HCT116 (cell line): Measurements from ENCODE around the gene IMPDH1. TPM values are rescaled to one million over a fixed set of nuclear protein-coding genes. Genes with fewer than 3 reads are reported as not detected.

Source experiments
- ATAC-seq: fragments of 200-7000 bp; cut with Tn5 transposase; 2 replicates; pipeline ENCODE4 v1.9.1; 2020; ENCODE audit warnings: mild to moderate bottlenecking, moderate library complexity
- BruUV-seq: library from RNA; stranded (reverse); fragments of 400-500 nt; replicated peaks from 2 replicates; lab custom pipeline; 2021; lab: Mats Ljungman, UMichigan
- CTCF ChIA-PET: fragments of 300-600 bp; sonication (Branson Sonifier 250); formaldehyde crosslinking; loops from one replicate; lab custom pipeline; 2021; ENCODE audit warnings: antibody characterized with exemption; lab: Charles Lee
- POLR2A ChIA-PET: fragments of 300-600, 350-600 bp; sonication (Branson Sonifier 250); formaldehyde crosslinking; loops from one replicate; lab custom pipeline; 2021; ENCODE audit warnings: antibody characterized with exemption; lab: Charles Lee
- RAD21 ChIA-PET, 2 experiments: fragments of 300-600 bp; sonication (Branson Sonifier 250); formaldehyde crosslinking; loops; one replicate each; lab custom pipeline; 2023; ENCODE audit warnings: low total read pairs in 2 of 2; ENCODE audit not compliant: uncharacterized antibody in 2 of 2, unreplicated experiment in 2 of 2, low non-redundant PET in 1 of 2; lab: Charles Lee
- DNase-seq: peaks from one replicate; pipeline ENCODE4 v3.0.0-alpha.2; 2010; ENCODE audit warnings: low read depth, low spot score
- H2AFZ ChIP-seq: fragments of 200-600 bp; shearing (Covaris generic), sonication (generic); 2 replicates; pipeline ENCODE4 v1.6.1; 2017; ENCODE audit warnings: low read depth, mixed run types, mixed read lengths, antibody characterized with exemption, low read length; ENCODE audit not compliant: poor library complexity, severe bottlenecking
- H3K27ac ChIP-seq: 2 replicates; pipeline ENCODE4 v1.5.1; 2012; ENCODE audit warnings: low read depth, low read length
- H3K27me3 ChIP-seq: fragments of 200-600 bp; sonication (generic); 2 replicates; pipeline ENCODE4 v1.6.1; 2016; ENCODE audit warnings: mixed run types, low read length, mixed read lengths; ENCODE audit not compliant: insufficient read depth
- H3K36me3 ChIP-seq, 2 experiments: fragments of 200-500 bp in 1 of 2; fragments of 200-600 bp in 1 of 2; sonication (Bioruptor generic) in 1 of 2; sonication (generic) in 1 of 2; 2 replicates each; pipeline versions ENCODE4 v1.5.1 to v1.6.1; 2014 to 2016; ENCODE audit warnings: low read length in 2 of 2, inconsistent platforms in 1 of 2, mixed read lengths in 1 of 2, mixed run types in 1 of 2; ENCODE audit not compliant: insufficient read depth in 2 of 2, control insufficient read depth in 1 of 2
- H3K4me1 ChIP-seq, 2 experiments: fragments of 200-600 bp in 1 of 2; sonication (generic) in 1 of 2; 2 replicates each; pipeline versions ENCODE4 v1.5.1 to v1.6.1; 2012 to 2017; ENCODE audit warnings: low read length in 2 of 2, inconsistent platforms in 1 of 2, mild to moderate bottlenecking in 1 of 2, mixed read lengths in 1 of 2, mixed run types in 1 of 2, moderate library complexity in 1 of 2; ENCODE audit not compliant: insufficient read depth in 2 of 2, control insufficient read depth in 1 of 2
- H3K4me2 ChIP-seq: fragments of 200-600 bp; sonication (generic); 2 replicates; pipeline ENCODE4 v1.6.1; 2017; ENCODE audit warnings: mixed run types, low read length, mixed read lengths
- H3K4me3 ChIP-seq, 2 experiments: fragments of 200-600 bp in 1 of 2; sonication (generic) in 1 of 2; replicated peaks in 1 of 2; 2 replicates each; pipeline ENCODE4 v1.5.1; 2011 to 2016; ENCODE audit warnings: low read length in 2 of 2, control low read depth in 1 of 2, low read depth in 1 of 2, mild to moderate bottlenecking in 1 of 2, mixed read lengths in 1 of 2, mixed run types in 1 of 2
- H3K79me2 ChIP-seq: fragments of 200-600 bp; sonication (generic); 2 replicates; pipeline ENCODE4 v1.6.1; 2017; ENCODE audit warnings: mild to moderate bottlenecking, mixed run types, low read length, moderate library complexity, mixed read lengths; ENCODE audit not compliant: insufficient read depth
- H3K9ac ChIP-seq: fragments of 200-600 bp; sonication (generic); 2 replicates; pipeline ENCODE4 v1.6.1; 2016; ENCODE audit warnings: low read length, mixed read lengths
- H3K9me2 ChIP-seq: fragments of 200-600 bp; sonication (generic), shearing (Covaris generic); 2 replicates; pipeline ENCODE4 v1.6.1; 2017; ENCODE audit warnings: mixed run types, mild to moderate bottlenecking, moderate library complexity; ENCODE audit not compliant: insufficient read depth
- H3K9me3 ChIP-seq, 2 experiments: fragments of 200-500 bp in 1 of 2; fragments of 200-600 bp in 1 of 2; sonication (Bioruptor generic) in 1 of 2; sonication (generic) in 1 of 2; 2 replicates each; pipeline ENCODE4 v1.6.1; 2014 to 2017; ENCODE audit warnings: low read length in 2 of 2, mixed read lengths in 2 of 2, inconsistent platforms in 1 of 2, low read depth in 1 of 2, mild to moderate bottlenecking in 1 of 2, mixed run types in 1 of 2, moderate library complexity in 1 of 2; ENCODE audit not compliant: control insufficient read depth in 1 of 2, insufficient read depth in 1 of 2
- H4K20me1 ChIP-seq: fragments of 200-600 bp; sonication (generic), shearing (Covaris generic); 2 replicates; pipeline ENCODE4 v1.6.1; 2017; ENCODE audit warnings: mixed run types, mild to moderate bottlenecking, moderate library complexity; ENCODE audit not compliant: insufficient read depth
- CBX3 ChIP-seq: IDR thresholded peaks from 2 replicates; pipeline ENCODE4 v1.6.1; 2012; ENCODE audit warnings: low read depth
- ELF1 ChIP-seq: IDR thresholded peaks from 2 replicates; pipeline ENCODE4 v1.6.1; 2012; ENCODE audit warnings: low read depth, borderline replicate concordance
- EZH2 ChIP-seq: fragments of 200-600 bp; sonication (generic); IDR thresholded peaks from 2 replicates; pipeline ENCODE4 v1.6.1; 2017; ENCODE audit warnings: antibody characterized with exemption, mixed run types
- JUND ChIP-seq: IDR thresholded peaks from 2 replicates; pipeline ENCODE4 v1.6.1; 2012
- POLR2AphosphoS5 ChIP-seq: IDR thresholded peaks from 2 replicates; pipeline ENCODE4 v1.6.1; 2011; ENCODE audit warnings: mild to moderate bottlenecking, low read depth, low read length, moderate library complexity
- RAD21 ChIP-seq: IDR thresholded peaks from 2 replicates; pipeline ENCODE4 v1.6.1; 2012; ENCODE audit warnings: low read depth, mild to moderate bottlenecking
- REST ChIP-seq: IDR thresholded peaks from 2 replicates; pipeline ENCODE4 v1.6.1; 2012; ENCODE audit warnings: low read depth
- SRF ChIP-seq: IDR thresholded peaks from 2 replicates; pipeline ENCODE4 v1.6.1; 2012; ENCODE audit warnings: low read depth
- intact Hi-C: fragments of 100-400 bp; cut with micrococcal nuclease; formaldehyde crosslinking; loops from 2 replicates; pipeline ENCODE4 v1.10.0; 2022
- total RNA-seq: library from RNA; stranded (reverse); gene quantifications from one replicate; pipeline ENCODE4 v1.2.1, GENCODE V29; 2021; ENCODE audit not compliant: unreplicated experiment
- TF ChIP-seq, protein P1 (sequence below), 3 experiments: fragments of 200-600 bp in 1 of 3; sonication (generic) in 1 of 3; IDR thresholded peaks in 2 of 3; conservative IDR thresholded peaks in 1 of 3; 2 replicates each; pipeline ENCODE4 v1.5.1; 2012 to 2017; ENCODE audit warnings: low read depth in 2 of 3, low read length in 2 of 3, antibody characterized with exemption in 1 of 3, borderline replicate concordance in 1 of 3, control low read depth in 1 of 3, mild to moderate bottlenecking in 1 of 3, mixed read lengths in 1 of 3, mixed run types in 1 of 3, moderate library complexity in 1 of 3; ENCODE audit not compliant: insufficient read depth in 1 of 3
- TF ChIP-seq, protein P2 (sequence below): IDR thresholded peaks from 2 replicates; pipeline ENCODE4 v1.6.1; 2011; ENCODE audit warnings: mild to moderate bottlenecking, low read length, moderate library complexity; ENCODE audit not compliant: insufficient replicate concordance; ENCODE audit errors: extremely low read depth

Gene IMPDH1
- total RNA-seq, 1 experiment from 2014 or later = 98.2 TPM

DNA sequence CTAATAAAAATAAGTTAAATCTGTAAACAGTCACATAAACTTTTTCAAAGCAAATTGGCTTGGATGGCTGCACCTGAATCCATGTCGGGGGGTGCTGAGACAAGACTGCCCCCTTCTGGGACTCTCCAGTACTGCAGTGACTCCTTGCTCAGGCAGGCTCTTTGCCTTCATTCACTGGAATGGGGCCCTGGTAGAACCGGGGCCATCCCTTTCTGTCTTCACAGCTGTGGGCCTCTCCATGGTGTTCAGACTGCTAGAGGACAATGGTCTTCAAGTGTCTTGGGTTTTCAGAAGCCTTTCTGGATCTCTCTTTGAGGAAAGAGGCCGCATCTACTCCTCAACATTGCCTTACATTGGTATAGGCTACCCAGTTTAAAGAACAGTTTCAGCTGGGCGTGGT is 16.1 kb upstream of the IMPDH1 start:
- DNase-seq (peak; percentile 57), ATAC-seq (peak; percentile 80)
- no peak overlapping the region for H3K27ac ChIP-seq
- POLR2A ChIA-PET = no interaction called here
- no peaks in the 10 kb centered on the region for H4K20me1 ChIP-seq
- H2AFZ ChIP-seq = peak overlapping the region; percentile 77
- H3K27me3 ChIP-seq = no peaks in the 10 kb centered on the region
- H3K4me3 ChIP-seq = no peak overlapping the region
- H3K36me3 ChIP-seq = no peaks in the 10 kb centered on the region
- CTCF ChIA-PET = interaction anchor here (0.7 to 5.2 kb wide), 14 partner anchors 9 to 788 kb away, joined by 3 to 114 read pairs (median 13); partner anchors contain the start of genes HILPDA and IMPDH1
- no peaks in the 10 kb centered on the region for H3K9me3 ChIP-seq
- intact Hi-C loops = loop anchor here (1.0 to 2.0 kb wide), 3 partner anchors 28 to 457 kb away; no protein-coding TSS in a partner anchor
- RAD21 ChIA-PET = interaction anchor here (0.7 to 1.7 kb wide), 2 partner anchors 26 to 35 kb away, joined by 3 to 7 read pairs; no protein-coding TSS in a partner anchor
- no TSS peak for BruUV-seq
- no peak overlapping the region for H3K9ac ChIP-seq
- no peak overlapping the region for H3K4me2 ChIP-seq
- TF ChIP-seq EZH2 (no peak), RAD21 (peak; percentile 93), CBX3 (no peak), SRF (no peak), REST (no peak), JUND (no peak), POLR2AphosphoS5 (no peak), ELF1 (no peak)
- TF ChIP-seq, protein P1, sequence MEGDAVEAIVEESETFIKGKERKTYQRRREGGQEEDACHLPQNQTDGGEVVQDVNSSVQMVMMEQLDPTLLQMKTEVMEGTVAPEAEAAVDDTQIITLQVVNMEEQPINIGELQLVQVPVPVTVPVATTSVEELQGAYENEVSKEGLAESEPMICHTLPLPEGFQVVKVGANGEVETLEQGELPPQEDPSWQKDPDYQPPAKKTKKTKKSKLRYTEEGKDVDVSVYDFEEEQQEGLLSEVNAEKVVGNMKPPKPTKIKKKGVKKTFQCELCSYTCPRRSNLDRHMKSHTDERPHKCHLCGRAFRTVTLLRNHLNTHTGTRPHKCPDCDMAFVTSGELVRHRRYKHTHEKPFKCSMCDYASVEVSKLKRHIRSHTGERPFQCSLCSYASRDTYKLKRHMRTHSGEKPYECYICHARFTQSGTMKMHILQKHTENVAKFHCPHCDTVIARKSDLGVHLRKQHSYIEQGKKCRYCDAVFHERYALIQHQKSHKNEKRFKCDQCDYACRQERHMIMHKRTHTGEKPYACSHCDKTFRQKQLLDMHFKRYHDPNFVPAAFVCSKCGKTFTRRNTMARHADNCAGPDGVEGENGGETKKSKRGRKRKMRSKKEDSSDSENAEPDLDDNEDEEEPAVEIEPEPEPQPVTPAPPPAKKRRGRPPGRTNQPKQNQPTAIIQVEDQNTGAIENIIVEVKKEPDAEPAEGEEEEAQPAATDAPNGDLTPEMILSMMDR (IDR thresholded peaks at IDR 0.05 in 2 of 3, conservative IDR thresholded peaks at IDR 0.05 in 1 of 3; ENCODE audit: borderline replicate concordance in 1 of 3, insufficient read depth in 1 of 3, low read depth in 2 of 3, low read length in 2 of 3) = peak; percentile 91 to 97 (median 95)
- TF ChIP-seq, protein P2, sequence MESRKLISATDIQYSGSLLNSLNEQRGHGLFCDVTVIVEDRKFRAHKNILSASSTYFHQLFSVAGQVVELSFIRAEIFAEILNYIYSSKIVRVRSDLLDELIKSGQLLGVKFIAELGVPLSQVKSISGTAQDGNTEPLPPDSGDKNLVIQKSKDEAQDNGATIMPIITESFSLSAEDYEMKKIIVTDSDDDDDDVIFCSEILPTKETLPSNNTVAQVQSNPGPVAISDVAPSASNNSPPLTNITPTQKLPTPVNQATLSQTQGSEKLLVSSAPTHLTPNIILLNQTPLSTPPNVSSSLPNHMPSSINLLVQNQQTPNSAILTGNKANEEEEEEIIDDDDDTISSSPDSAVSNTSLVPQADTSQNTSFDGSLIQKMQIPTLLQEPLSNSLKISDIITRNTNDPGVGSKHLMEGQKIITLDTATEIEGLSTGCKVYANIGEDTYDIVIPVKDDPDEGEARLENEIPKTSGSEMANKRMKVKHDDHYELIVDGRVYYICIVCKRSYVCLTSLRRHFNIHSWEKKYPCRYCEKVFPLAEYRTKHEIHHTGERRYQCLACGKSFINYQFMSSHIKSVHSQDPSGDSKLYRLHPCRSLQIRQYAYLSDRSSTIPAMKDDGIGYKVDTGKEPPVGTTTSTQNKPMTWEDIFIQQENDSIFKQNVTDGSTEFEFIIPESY = no peak
- peaks cover 0 to 16% of the 10 kb centered on the region in 2 experiments; a peak in 1 of 4 replicates for H3K4me1 ChIP-seq
- no peaks in the 10 kb centered on the region for H3K79me2 ChIP-seq
- H3K9me2 ChIP-seq = no peaks in the 10 kb centered on the region
